NT2/D1 (cell line): Measurements from ENCODE around the gene DESI2.

ENCODE experiments used
- DNase-seq: peaks from one replicate; pipeline ENCODE4 v3.0.0-alpha.2; 2011; ENCODE audit warnings: low read depth, low spot score
- H3K27me3 ChIP-seq: 2 replicates; pipeline ENCODE4 v1.6.0; 2011; ENCODE audit warnings: mild to moderate bottlenecking; ENCODE audit not compliant: insufficient read length, insufficient read depth
- H3K36me3 ChIP-seq: 2 replicates; pipeline ENCODE4 v1.6.1; 2011; ENCODE audit warnings: mild to moderate bottlenecking, low read length, mixed read lengths; ENCODE audit not compliant: insufficient read depth, insufficient read length
- H3K4me1 ChIP-seq: 2 replicates; pipeline ENCODE4 v1.5.1; 2011; ENCODE audit not compliant: insufficient read depth, insufficient read length
- H3K4me3 ChIP-seq: 2 replicates; pipeline ENCODE4 v1.5.1; 2011; ENCODE audit warnings: low read depth; ENCODE audit not compliant: insufficient read length
- H3K9ac ChIP-seq: 2 replicates; pipeline ENCODE4 v1.6.0; 2011; ENCODE audit warnings: low read depth; ENCODE audit not compliant: insufficient read length
- H3K9me3 ChIP-seq: 2 replicates; pipeline ENCODE4 v1.5.1; 2011; ENCODE audit warnings: mild to moderate bottlenecking, low read length; ENCODE audit not compliant: insufficient read depth
- SUZ12 ChIP-seq: IDR thresholded peaks from 2 replicates; pipeline ENCODE4 v1.6.1; 2011; ENCODE audit not compliant: insufficient read length, insufficient read depth; ENCODE audit errors: extremely low read depth
- YY1 ChIP-seq: IDR thresholded peaks from 2 replicates; pipeline ENCODE4 v1.6.1; 2011; ENCODE audit not compliant: insufficient read length, insufficient read depth
- ZNF274 ChIP-seq: IDR thresholded peaks from 2 replicates; pipeline ENCODE4 v1.6.1; 2011; ENCODE audit warnings: mild to moderate bottlenecking, low read depth, low read length

The DESI2 gene

GRCh38 chr1:244705261-244706234 is 52.6 kb downstream of the DESI2 start:
- Histone ChIP-seq H3K27me3 (no peaks in the 10 kb centered on the region), H3K4me3 (no peak overlapping the region), H3K9me3 (no peaks in the 10 kb centered on the region), H3K9ac (no peak overlapping the region), H3K4me1 (no peaks in the 10 kb centered on the region), H3K36me3 (peaks cover 46% of the 10 kb centered on the region)
- DNase-seq = no peak
- TF ChIP-seq YY1 = no peak
- TF ChIP-seq ZNF274 = no peak
- TF ChIP-seq SUZ12 = no peak

- no peak for DNase-seq
- H3K27me3 ChIP-seq = no peaks in the 10 kb centered on the region
- no peaks in the 10 kb centered on the region for H3K9me3 ChIP-seq
- no peaks in the 10 kb centered on the region for H3K4me1 ChIP-seq
- peaks cover 26% of the 10 kb centered on the region for H3K36me3 ChIP-seq
- TF ChIP-seq SUZ12 (no peak), YY1 (no peak), ZNF274 (no peak)
- H3K4me3 ChIP-seq = no peak overlapping the region
- H3K9ac ChIP-seq = no peak overlapping the region
Observed at GRCh38 chr1:244709076-244709475, 56.1 kb downstream of the DESI2 start.

GRCh38 chr1:244709476-244710368 is 56.8 kb downstream of the DESI2 start:
- DNase-seq = no peak
- Histone ChIP-seq H3K9ac (no peak overlapping the region), H3K36me3 (peaks cover 22% of the 10 kb centered on the region), H3K9me3 (no peaks in the 10 kb centered on the region), H3K27me3 (no peaks in the 10 kb centered on the region), H3K4me3 (no peak overlapping the region), H3K4me1 (no peaks in the 10 kb centered on the region)
- no peak for TF ChIP-seq SUZ12
- TF ChIP-seq ZNF274 = no peak
- TF ChIP-seq YY1 = no peak

- H3K4me1 ChIP-seq = no peaks in the 10 kb centered on the region
- no peak overlapping the region for H3K9ac ChIP-seq
- TF ChIP-seq ZNF274 (no peak), YY1 (no peak), SUZ12 (no peak)
- H3K27me3 ChIP-seq = no peaks in the 10 kb centered on the region
- DNase-seq = no peak
- no peak overlapping the region for H3K4me3 ChIP-seq
- H3K9me3 ChIP-seq = no peaks in the 10 kb centered on the region
- peaks cover 18% of the 10 kb centered on the region for H3K36me3 ChIP-seq
Observed at GRCh38 chr1:244710474-244711062, 57.6 kb downstream of the DESI2 start.

- H3K27me3 ChIP-seq = no peaks in the 10 kb centered on the region
- TF ChIP-seq ZNF274 (no peak), YY1 (no peak), SUZ12 (no peak)
- no peak for DNase-seq
Observed at GRCh38 chr1:244712669-244713068, 59.7 kb downstream of the DESI2 start.

GRCh38 chr1:244713332-244713731 is 60.4 kb downstream of the DESI2 start:
- H3K4me3 ChIP-seq = no peak overlapping the region
- H3K9me3 ChIP-seq = no peaks in the 10 kb centered on the region
- H3K36me3 ChIP-seq = no peaks in the 10 kb centered on the region
- TF ChIP-seq ZNF274 (no peak), YY1 (no peak), SUZ12 (no peak)
- H3K9ac ChIP-seq = no peak overlapping the region
- no peaks in the 10 kb centered on the region for H3K27me3 ChIP-seq
- no peaks in the 10 kb centered on the region for H3K4me1 ChIP-seq
- DNase-seq = no peak

More at GRCh38 chr1:244712669-244713068, 59.7 kb downstream of the DESI2 start:
- Histone ChIP-seq H3K4me3 (no peak overlapping the region), H3K4me1 (no peaks in the 10 kb centered on the region), H3K9ac (no peak overlapping the region), H3K9me3 (no peaks in the 10 kb centered on the region), H3K36me3 (no peaks in the 10 kb centered on the region)
